Uterus (tissue), 4 donors: ENCODE results near the gene NWD2. TPM values are rescaled to one million over a fixed set of nuclear protein-coding genes. Genes with fewer than 3 reads are reported as not detected.

ENCODE experiments used
- DNase-seq, 2 donors: peaks; one replicate each; pipeline ENCODE4 v3.0.0-alpha.2; 2019 to 2020
- H3K27ac ChIP-seq, 2 donors: fragments of 200-600 bp; sonication (generic); 1 replicate in 1 of 2; 2 replicates in 1 of 2; pipeline ENCODE4 v1.5.1; 2016 to 2018
- H3K27me3 ChIP-seq, 2 donors: fragments of 200-600 bp; sonication (generic); one replicate each; pipeline ENCODE4 v1.5.1; 2018 to 2019; ENCODE audit warnings: control low read depth in 1 of 2
- H3K36me3 ChIP-seq, 2 donors: fragments of 200-600 bp; sonication (generic); one replicate each; pipeline ENCODE4 v1.5.1; 2019; ENCODE audit warnings: control low read depth in 1 of 2
- H3K4me1 ChIP-seq, 2 donors: fragments of 200-600 bp; sonication (generic); one replicate each; pipeline ENCODE4 v1.5.1; 2018 to 2019; ENCODE audit warnings: control low read depth in 1 of 2
- H3K4me3 ChIP-seq, 2 donors: fragments of 200-600 bp; sonication (generic); 1 replicate in 1 of 2; 2 replicates in 1 of 2; pipeline ENCODE4 v1.5.1; 2018 to 2019; ENCODE audit warnings: mild to moderate bottlenecking in 1 of 2
- H3K9me3 ChIP-seq, 2 donors: fragments of 200-600 bp; sonication (generic); one replicate each; pipeline ENCODE4 v1.5.1; 2019; ENCODE audit warnings: control low read depth in 1 of 2
- CTCF ChIP-seq, 4 experiments: fragments of 200-600 bp in 2 of 4; fragments of 450-650 bp in 2 of 4; sonication (generic) in 2 of 4; IDR thresholded peaks; one replicate each; pipeline ENCODE4 v1.5.1; 2016 to 2019; ENCODE audit warnings: antibody characterized with exemption in 4 of 4, mild to moderate bottlenecking in 2 of 4, moderate library complexity in 1 of 4
- POLR2A ChIP-seq, 2 donors: fragments of 450-650 bp; IDR thresholded peaks; one replicate each; pipeline ENCODE4 v1.6.1; 2016; ENCODE audit warnings: antibody characterized with exemption in 2 of 2, mild to moderate bottlenecking in 1 of 2, moderate library complexity in 1 of 2
- intact Hi-C: fragments of 100-400 bp; cut with DNase I; formaldehyde crosslinking; loops from one replicate; pipeline ENCODE4 v1.15.1; 2023; ENCODE audit warnings: low total_unique reads
- total RNA-seq, 4 donors: library from RNA; depleted of rRNA in 3 of 4; stranded (reverse); fragments of >200 nt in 3 of 4; gene quantifications; one replicate each; pipeline versions ENCODE4 v1.1.0 to v1.2.4, GENCODE V29; 2014 to 2023
- donor health status: DM: yes; HTN: yes; CAD: no.

Gene NWD2
- total RNA-seq, 4 donors from 2014 or later = 0.14 TPM; not detected in 3

GRCh38 chr4:37437163-37437562 lies 192.6 kb downstream of the NWD2 start:
- Histone ChIP-seq H3K27ac (no peak overlapping the region), H3K9me3 (no peaks in the 10 kb centered on the region), H3K27me3 (no peaks in the 10 kb centered on the region), H3K36me3 (no peaks in the 10 kb centered on the region), H3K4me3 (no peak overlapping the region), H3K4me1 (no peaks in the 10 kb centered on the region)
- no peak for DNase-seq
- TF ChIP-seq POLR2A (IDR thresholded peaks at IDR 0.05) = no peak
- TF ChIP-seq CTCF (IDR thresholded peaks at IDR 0.05) = no peak
- intact Hi-C loops = no loop called here

- no peak for TF ChIP-seq POLR2A (IDR thresholded peaks at IDR 0.05)
- no peak for TF ChIP-seq CTCF (IDR thresholded peaks at IDR 0.05)
- H3K9me3 ChIP-seq = no peaks in the 10 kb centered on the region
- no peaks in the 10 kb centered on the region for H3K27me3 ChIP-seq
- intact Hi-C loops = no loop called here
- no peak overlapping the region for H3K27ac ChIP-seq
- no peak overlapping the region for H3K4me3 ChIP-seq
- H3K4me1 ChIP-seq = no peaks in the 10 kb centered on the region
- DNase-seq = no peak
- H3K36me3 ChIP-seq = no peaks in the 10 kb centered on the region
Measured at GRCh38 chr4:37438564-37439279, 194.2 kb downstream of the NWD2 start.

- intact Hi-C loops = no loop called here
- Histone ChIP-seq H3K4me3 (no peak overlapping the region), H3K9me3 (no peaks in the 10 kb centered on the region), H3K27me3 (no peaks in the 10 kb centered on the region), H3K36me3 (no peaks in the 10 kb centered on the region), H3K4me1 (no peaks in the 10 kb centered on the region), H3K27ac (no peak overlapping the region)
- DNase-seq = no peak
- TF ChIP-seq CTCF (IDR thresholded peaks at IDR 0.05) = no peak
- TF ChIP-seq POLR2A (IDR thresholded peaks at IDR 0.05) = no peak
Measured at GRCh38 chr4:37439809-37440474, 195.4 kb downstream of the NWD2 start.

- DNase-seq = no peak
- intact Hi-C loops = no loop called here
- no peak for TF ChIP-seq CTCF (IDR thresholded peaks at IDR 0.05)
- TF ChIP-seq POLR2A (IDR thresholded peaks at IDR 0.05) = no peak
- H3K27ac ChIP-seq = no peak overlapping the region
- no peaks in the 10 kb centered on the region for H3K27me3 ChIP-seq
- no peak overlapping the region for H3K4me3 ChIP-seq
- H3K9me3 ChIP-seq = no peaks in the 10 kb centered on the region
- H3K4me1 ChIP-seq = no peaks in the 10 kb centered on the region
- H3K36me3 ChIP-seq = no peaks in the 10 kb centered on the region
Measured at GRCh38 chr4:37440501-37440900, 196.0 kb downstream of the NWD2 start.
